NCI-H510A treated with DMSO at 0.1 percent for 48 hours (cell line): ENCODE measurements around the gene MAPK14.

Experiments used
- DNase-seq: peaks from one replicate; lab custom pipeline; 2025; lab: John Stamatoyannopoulos, UW

MAPK14 gene

GRCh38 chr6:36038120-36038876 is 10.7 kb downstream of the MAPK14 start:
- no peak for DNase-seq

GRCh38 chr6:36039112-36039511 is 11.5 kb downstream of the MAPK14 start:
- DNase-seq = no peak

DNA sequence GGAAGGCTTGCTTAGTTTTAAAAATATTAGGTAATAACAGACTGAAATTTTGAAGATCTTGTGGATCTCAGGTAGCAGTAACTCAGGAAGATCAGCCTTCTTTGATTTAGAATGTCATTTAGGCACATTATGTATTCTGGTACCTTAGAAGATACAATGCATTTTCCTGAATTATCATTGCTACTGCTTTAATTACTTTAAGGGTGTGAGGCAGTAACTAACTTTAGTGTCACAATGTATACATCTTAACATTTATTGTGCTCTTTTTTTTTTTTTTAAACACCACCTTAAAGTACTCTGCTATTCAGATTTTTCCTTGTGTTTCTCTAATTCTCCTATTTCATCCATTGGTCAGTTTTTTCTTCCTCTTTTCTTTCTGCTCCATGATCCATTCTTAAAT is 13.3 kb downstream of the MAPK14 start:
- no peak for DNase-seq

DNA sequence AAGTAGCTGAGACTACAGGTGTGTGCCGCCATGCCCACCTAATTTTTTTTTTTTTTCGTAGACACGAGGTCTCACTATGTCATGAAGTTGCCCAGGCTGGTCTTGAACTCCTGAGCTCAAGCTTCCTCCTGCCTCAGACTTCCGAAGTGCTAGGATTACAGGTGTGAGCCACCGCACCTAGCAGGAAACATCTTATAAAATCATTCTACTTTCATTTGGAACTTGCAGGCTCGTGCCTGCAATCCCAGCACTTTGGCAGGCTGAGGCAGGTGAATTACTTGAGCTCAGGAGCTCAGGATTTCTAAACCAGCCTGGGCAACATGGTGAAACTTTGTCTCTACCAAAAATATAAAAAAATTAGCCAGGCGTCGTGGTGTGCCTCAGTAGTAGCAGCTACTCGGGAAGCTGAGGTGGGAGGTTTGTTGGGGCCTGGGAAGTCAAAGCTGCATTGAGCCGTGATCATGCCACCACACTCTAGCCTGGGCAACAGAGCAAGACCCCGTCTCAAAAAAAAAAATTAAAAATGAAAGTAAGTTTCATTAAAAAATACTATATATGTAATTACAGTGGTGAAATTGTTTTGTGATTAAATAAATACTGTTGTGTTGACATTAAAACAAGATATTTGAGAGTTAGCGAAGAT is 15.1 kb downstream of the MAPK14 start:
- DNase-seq = no peak

- no peak for DNase-seq
These were observed 22.0 kb downstream of the MAPK14 start for GRCh38 chr6:36049582-36049981.

GRCh38 chr6:36050305-36050704 is 22.7 kb downstream of the MAPK14 start:
- peak; percentile 31 for DNase-seq

DNA sequence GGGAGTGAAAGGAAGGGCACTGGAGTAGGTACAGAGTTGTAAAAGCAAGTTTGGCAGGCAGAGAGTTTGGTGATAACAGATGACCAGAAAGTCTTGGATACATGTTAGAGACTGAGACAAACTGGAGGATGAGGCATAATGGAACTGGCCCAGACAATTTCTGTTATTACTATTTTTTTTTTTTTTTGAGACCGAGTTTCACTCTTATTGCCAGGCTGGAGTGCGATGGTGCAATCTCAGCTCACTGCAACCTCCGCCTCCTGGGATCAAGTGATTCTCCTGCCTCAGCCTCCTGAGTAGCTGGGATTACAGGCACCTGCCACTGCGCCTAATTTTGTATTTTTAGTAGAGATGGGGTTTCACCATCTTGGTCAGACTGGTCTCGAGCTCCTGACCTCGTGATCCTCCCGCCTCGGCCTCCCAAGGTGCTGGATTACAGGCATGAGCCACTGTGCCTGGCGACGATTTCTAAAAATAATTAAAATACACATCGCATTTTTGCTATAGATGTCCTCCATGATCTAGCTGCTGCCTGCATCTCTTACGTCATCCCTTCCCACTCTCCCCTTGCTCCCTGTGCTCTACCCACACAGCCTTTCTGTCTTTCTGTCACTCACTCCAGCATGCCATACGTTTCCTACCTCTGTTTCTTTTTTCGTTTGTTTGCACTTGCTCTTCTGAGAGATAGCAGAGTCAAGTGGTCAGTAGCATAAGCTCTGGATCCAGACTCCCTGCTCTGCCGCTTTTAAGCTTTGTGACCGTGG is 23.5 kb downstream of the MAPK14 start:
- peak; percentile 73 for DNase-seq

DNA sequence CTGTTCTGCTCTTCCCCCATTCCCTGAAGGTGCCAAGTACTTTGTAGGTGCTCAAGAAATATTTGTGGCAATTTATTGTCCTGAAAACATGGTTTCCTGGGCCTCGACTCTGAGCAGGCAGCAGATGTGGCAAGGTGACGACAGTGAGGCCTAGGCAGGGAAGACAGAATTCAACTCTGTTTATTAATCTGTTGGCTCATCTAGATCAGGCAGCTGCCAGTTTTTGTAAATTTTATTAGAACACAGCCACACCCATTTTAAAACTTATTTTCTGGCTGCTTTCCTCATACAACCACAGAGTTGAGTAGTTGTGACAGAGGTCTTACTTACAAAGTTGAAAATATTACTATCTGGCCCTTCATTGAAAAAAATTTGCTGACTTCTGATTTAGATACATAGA is 24.5 kb downstream of the MAPK14 start:
- no peak for DNase-seq

- no peak for DNase-seq
These were observed 26.3 kb downstream of the MAPK14 start for GRCh38 chr6:36053878-36054277.

DNA sequence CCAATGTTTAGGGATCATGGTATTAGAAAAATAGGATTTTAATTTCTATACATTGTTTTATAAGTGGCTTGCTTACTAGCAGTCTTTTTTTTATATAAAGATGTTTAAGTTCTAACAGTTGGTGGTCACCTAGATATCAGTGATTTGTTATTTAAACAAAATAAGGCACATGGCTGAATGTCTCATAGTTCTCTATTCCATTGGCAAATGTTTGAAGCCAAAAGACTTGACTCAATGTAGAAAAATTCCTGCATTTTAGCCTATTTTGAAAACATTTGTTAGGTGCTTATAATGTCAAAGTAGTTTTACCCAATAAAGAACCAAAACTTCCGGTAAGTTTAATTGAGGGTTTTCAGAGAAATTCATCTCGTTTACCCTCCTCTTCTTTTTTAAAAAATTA is 26.8 kb downstream of the MAPK14 start:
- no peak for DNase-seq

- DNase-seq = peak; percentile 58
These were observed 27.3 kb downstream of the MAPK14 start for GRCh38 chr6:36054956-36055355.

DNA sequence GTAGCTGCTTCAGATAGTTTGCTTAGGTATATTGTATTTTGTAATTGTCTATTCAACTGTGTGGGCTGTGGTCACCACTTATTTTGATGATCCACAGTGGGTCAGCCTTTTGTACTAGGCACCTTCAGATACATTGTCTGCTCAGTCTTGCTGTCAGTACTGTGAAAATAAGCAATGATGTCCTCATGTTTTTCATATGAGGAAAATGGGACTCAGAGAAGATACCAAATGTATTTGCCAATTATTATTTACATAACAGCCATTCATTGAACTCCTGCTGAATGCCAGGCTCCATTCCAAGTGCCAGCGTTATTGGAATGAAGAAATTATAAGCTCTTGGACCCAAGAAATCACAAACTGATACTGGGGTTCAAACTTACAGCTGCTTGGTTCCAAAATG is 28.6 kb downstream of the MAPK14 start:
- no peak for DNase-seq

GRCh38 chr6:36061236-36061635 is 33.6 kb downstream of the MAPK14 start:
- DNase-seq = no peak

GRCh38 chr6:36062247-36062646 is 34.6 kb downstream of the MAPK14 start:
- no peak for DNase-seq

DNA sequence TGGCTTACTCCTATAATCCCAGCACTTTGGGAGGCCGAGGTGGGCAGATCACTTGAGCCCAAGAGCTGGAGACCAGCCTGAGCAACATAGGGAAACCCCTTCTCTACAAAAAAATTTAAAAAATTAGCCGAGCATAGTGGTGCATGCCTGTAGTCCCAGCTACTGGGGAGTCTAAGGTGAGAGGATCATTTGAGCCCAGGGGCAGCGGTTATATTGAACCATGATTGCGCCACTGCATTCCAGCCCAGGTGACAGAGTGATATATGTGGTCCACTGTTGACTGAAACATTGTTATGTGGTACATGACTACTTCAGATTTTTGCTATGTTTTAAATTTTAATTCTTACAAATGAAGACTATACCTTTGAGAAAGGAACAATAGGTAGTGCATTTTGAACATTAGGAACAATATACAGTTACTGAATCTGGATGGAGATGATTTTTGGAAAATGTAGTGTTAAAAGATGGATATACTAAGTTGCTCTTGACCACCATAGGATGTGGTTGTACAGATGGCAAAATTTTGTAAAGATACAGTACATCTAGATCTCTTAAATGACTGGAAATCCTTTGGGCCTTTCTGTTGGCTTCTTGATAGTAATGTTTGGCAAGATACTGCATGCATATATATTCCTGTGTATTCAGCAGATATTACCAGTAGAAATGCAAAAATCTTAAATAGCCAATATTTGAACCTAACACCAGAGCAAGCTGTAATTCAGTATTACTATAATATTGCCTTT is 35.9 kb downstream of the MAPK14 start:
- DNase-seq = no peak

- no peak for DNase-seq
These were observed 37.3 kb downstream of the MAPK14 start for GRCh38 chr6:36064770-36065396.

- DNase-seq = no peak
These were observed 38.3 kb downstream of the MAPK14 start for GRCh38 chr6:36065916-36066315.

GRCh38 chr6:36066817-36067216 is 39.2 kb downstream of the MAPK14 start:
- DNase-seq = no peak

DNA sequence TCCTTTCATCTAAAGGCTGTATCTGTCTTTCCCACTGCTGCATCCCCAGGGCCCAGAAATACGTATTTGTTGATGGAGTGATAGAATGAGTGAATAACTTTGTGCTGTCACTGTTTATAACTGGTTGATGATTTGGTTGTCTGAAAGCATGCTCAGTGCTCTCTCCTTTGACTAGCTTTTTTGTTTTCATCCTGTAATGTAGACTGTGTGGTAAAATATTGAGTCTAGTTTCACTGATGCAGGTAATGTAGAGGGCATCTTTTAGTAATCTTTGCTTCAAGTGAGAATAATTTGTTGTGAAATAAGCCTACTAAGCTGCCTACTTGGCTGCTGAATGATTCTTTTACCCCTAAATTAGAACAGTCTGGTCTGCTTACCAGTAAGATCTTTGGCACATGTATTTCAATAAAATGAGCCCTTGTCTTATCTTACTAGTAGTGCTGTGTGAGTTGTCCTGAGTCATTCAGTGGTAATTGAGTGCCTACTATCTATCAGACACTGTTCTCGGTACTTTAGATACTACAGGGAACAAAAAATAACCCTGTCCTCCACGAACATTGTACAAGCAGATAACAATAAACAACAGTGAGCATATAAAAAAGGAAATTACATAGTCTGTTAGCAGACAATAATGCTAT is 39.9 kb downstream of the MAPK14 start:
- no peak for DNase-seq

DNA sequence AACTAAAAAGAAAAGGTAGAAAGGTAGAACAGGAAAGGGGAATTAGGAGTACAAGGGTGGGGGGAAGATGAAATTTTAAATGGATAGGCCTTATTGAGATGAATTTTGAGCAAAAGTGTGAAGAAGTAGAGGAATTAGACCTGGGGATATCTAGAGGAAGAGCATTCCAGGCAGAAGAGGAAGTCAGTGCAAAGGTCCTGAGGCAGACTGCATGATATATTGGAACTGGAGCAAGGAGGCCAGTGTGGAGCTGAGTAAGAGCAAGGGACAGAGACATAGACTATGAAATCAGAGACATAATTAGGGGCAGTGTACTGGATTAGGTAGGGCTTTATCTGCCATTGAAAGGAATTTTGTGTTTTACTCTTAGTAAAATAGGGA is 40.4 kb downstream of the MAPK14 start:
- DNase-seq = no peak

GRCh38 chr6:36068586-36068985 is 41.0 kb downstream of the MAPK14 start:
- DNase-seq = no peak
